GM18861 (cell line): ENCODE measurements around the gene LYRM1.
A peak's percentile ranks its signal among the peaks of the same experiment; 100 is the strongest.
"Not testable (repeated sequence)": the region's sequence is repeated elsewhere in the genome, so short reads cannot be mapped to it uniquely, and the experiment has no call there.

Source experiments
- ATAC-seq: cut with Tn5 transposase; IDR thresholded peaks from one replicate; pipeline ENCODE4 v1.9.1; 2021; ENCODE audit not compliant: unreplicated experiment

The LYRM1 gene

DNA sequence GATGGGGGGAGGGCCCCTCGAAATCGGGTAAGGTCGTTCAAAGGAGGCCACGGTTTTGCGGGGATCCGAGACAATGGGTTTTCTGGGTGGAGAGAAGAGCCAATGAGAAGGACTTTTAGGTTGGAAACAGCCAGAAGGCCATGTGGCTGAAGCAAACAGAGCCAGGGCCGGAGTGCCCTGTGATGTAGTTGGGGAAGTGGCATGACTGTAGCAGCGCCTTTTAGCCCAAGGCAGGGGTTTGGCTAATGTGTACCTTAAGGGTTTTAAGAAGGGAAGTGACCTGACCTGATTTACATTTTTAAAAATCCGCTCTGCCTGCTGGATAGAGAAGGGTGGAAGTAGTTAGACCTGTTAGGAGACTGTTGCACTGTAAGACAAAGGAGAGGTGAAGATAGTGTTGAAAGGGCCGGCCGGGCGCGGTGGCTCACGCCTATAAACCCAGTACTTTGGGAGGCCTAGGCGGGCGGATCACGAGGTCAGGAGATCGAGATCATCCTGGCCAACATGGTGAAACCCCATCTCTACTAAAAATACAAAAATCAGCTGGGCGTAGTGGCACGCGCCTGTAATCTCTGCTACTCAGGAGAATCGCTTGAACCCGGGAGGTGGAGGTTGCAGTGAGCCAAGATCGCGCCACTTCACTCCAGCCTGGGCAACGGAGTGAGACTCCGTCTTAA, 1.0 kb downstream of the LYRM1 start:
- peak; percentile 35 for ATAC-seq

GRCh38 chr16:20902426-20902825, 1.9 kb downstream of the LYRM1 start:
- no peak for ATAC-seq

GRCh38 chr16:20903116-20903898, 2.7 kb downstream of the LYRM1 start:
- ATAC-seq: no peak

DNA sequence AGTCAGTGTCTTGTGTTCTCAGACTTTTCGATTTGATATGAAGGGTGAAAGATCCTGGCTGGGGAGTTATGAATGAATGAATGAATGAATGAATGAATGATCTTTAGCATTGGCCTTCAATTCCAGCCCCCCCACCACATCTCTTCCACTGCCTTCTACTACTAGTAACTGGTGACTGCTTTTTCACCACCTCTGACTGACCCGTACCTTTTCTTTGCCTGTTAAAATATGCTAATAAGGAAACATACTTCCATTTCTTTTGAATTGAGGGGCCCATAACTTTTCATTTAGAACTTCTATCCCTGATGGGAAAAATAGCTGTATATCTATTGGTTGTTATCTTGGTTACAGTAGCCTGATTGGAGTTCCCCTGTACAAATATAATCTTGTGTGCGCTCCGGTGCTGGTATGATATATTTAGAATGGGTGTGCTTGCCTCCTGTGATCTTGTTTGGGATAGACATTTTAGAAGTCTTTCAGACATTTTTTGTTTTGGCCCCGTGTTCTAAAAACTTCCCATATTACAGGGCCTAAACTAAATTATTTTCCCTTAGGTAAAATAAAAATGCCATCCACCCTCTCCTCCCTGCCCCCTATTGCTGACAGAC, 3.4 kb downstream of the LYRM1 start:
- ATAC-seq: no peak

DNA sequence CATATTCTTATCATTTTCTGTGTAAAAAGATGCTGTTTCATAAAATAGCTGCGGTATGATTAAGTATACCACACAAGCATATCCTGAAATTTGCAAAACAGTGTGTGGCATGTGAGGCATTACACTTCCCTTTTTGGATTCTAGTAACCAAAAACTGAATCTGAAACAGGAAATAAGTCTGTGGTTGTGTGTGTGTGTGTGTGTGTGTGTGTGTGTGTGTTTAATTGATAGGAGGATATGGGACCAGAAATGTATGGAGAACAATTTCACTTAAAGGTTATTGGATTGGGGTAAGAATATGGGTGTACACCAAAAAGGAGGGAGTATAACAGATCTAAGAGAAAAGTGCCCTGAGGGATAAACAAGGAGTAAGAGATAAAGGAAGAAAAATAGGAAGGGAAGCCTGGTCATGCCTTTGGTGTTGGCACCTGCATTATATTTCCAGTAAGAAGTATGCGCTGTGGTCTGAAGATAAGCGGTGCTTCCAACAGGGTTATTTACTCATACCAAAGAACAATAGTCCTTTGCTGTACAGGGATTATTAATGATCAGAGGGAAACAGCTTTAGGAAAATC, 4.0 kb downstream of the LYRM1 start:
- no peak for ATAC-seq

DNA sequence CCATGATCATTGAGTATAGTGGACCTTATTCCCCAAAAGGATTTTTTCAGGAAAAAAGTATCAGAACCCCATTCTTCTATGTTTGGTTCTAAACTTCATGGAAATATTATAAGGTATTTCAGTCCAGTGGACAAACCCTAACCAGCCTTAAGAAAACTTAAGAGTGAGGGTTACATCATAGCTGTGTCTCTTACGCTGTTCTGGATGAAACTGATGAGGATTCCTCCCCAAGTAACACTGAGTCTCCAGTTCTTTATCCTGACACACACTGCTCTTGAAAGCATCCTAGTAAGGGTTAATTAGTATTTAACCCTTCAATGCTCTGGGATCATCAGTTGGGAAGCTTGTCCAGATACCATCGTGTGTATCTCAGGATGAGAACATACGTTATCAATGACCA, 5.0 kb downstream of the LYRM1 start:
- no peak for ATAC-seq

GRCh38 chr16:20906341-20907255, 6.0 kb downstream of the LYRM1 start:
- no peak for ATAC-seq

DNA sequence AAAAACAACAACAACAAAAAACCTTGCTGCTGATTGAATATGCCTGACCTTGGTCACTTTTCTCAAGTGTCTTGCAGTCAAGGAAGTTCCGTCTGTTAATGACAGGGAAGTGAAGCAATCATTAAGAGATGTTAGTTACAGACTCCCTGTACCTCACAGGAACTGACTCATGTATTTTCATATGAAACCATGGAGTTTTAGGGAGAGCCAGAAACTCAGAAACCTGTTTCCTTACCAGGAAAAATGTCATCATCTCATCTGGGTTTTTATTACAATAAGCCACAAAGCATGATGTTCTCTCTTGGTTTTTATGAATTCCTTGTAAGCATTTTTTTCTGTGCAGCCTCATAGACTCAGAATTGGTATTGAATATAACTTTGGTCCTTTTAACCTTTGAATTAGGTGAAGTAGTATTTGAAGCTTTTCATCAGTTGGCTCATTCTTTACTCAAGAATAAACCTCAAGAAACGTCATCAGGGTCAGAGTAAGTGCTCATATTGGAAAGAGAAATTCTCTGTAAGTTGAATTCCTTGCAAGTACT, 10.3 kb downstream of the LYRM1 start:
- no peak for ATAC-seq

DNA sequence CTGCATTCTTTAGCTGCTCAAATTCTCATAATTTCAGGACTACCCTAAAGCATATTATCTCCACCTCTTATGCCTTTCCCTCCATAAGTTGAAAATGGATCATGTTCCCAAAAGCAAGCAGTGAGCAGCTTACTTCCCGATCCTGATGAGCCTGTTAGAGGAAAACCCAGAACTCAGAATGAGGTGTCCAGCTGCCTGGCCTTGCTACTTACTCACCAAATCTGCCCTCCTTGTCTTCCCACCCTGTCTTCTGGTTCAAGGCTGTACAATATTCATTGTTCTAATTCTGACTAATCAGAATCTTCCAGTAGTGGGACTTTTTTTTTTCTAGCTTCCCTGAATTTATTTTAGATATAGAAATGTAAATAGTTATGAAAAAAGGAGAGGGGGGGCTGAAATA, 10.8 kb downstream of the LYRM1 start:
- ATAC-seq: no peak

DNA sequence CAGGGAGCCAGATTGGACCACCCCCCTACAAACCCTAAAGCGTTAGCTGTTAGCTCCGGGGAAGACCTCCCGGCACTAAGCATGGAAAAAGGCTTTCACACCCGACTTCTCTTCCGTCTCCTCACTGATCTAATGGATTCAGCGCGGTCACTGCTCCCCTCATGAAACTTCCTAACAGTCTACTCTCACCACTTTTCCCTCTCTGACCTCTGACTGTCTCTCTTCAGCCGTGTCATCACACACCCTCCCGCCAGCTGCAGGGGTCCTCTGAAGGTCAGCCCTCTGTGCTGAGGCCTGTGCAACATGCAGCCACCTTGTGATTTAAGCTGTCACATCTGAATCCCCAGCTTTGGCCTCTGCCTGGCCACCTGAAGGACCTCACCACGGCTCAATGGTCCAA, 15.7 kb downstream of the LYRM1 start:
- no peak for ATAC-seq

- ATAC-seq: no peak
Observed at GRCh38 chr16:20916942-20917341, 16.4 kb downstream of the LYRM1 start.

DNA sequence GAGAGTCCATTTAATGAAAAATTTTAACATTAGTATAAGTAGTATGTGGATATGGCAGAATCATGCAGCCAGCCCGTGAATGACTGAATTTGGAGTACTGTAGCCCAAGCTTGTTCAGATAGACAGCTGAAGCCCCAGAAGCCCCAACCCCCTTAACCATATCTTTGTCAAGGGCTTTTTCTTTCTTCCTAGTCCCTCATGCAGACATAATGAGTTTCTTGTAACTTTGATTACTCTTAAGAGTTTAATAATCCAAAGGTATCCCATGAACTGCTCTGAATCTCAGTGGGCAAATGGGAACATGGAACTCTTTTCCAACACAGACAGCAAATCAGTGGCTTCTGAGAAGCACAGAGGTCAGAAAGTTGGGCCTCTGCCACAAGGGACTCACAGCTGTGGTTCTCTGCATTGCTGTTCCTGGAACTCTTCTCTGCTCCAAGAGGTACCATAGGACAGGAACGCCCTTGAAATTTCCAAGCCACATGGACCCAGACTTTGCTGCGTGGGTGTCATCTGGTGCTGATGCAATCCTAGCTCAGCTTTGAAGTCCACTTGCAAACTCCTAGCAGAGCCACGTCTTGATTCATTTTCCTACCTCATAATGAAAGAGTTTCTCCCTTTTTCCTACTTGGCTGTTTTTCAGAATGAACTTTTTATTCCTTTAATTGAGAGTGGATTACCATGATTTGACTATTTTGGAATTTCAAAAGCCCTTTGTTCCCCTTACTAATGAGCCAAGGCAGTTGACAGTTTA, 18.1 kb downstream of the LYRM1 start:
- ATAC-seq: no peak

GRCh38 chr16:20920091-20920490, 19.5 kb downstream of the LYRM1 start:
- no peak for ATAC-seq

DNA sequence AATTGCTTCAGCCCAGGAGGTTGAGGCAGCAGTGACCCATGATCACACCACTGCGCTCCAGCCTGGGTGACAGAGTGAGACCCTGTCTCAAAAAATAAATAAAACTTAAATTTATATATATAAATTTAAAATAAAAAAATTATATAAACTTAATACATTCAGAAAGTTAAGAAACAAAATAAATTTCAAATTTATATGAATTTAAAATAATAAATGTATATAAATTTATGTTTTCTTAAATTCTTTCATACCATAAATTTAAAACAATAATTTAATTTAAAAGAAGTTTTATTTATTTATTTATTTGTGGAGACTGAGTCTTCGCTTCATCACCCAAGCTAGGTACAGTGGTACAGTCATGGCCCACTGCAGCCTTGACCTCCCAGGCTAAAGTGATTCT, 20.2 kb downstream of the LYRM1 start:
- no peak for ATAC-seq

DNA sequence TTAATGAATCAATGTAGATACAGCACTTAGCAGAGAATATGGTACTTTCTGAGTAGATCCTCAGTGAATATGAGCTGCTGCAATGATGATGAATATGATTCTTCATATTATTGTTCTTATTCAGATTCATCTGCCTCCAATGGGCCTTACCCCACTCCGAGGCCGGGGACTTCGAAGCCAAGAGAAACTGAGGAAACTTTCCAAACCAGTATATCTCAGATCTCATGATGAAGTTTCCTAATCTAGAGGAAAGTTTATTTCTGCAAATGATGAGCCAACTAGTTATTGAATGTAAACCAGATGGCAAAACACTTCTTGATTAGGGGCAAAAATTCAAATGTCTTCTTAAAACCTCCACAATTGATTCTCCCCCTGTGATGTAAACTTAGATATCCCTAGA, 23.3 kb downstream of the LYRM1 start:
- no peak for ATAC-seq

- no peak for ATAC-seq
Observed at GRCh38 chr16:20925751-20926150, 25.2 kb downstream of the LYRM1 start.

DNA sequence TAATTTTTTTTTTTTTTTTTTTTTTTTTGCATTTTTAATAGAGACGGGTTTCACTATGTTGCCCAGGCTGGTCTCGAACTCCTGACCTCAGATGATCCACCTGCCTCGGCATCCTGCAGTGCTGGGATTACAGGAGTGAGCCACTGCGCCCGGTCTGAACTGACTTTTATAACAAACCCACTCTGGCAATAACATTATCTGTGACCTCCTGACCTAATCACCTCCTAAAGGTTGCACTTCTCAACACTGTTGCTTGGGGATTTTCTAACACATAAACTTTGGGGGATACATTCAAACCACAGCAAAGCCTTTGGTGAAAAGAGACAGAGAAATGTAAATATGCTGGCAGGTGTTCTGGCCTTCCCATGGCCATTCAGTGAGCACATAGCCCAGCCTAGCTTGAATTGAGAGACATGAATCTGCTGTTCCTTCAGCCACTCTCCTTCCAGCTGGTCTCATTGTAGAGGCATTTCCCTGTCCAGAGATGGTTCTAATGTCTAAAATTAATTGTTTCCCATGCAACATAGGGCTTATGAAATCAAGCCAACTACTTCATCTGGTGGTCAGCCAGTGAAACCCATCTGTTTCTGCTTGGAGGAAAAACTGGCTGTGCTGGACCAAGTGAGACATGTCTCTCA, 28.3 kb downstream of the LYRM1 start:
- ATAC-seq: no peak

DNA sequence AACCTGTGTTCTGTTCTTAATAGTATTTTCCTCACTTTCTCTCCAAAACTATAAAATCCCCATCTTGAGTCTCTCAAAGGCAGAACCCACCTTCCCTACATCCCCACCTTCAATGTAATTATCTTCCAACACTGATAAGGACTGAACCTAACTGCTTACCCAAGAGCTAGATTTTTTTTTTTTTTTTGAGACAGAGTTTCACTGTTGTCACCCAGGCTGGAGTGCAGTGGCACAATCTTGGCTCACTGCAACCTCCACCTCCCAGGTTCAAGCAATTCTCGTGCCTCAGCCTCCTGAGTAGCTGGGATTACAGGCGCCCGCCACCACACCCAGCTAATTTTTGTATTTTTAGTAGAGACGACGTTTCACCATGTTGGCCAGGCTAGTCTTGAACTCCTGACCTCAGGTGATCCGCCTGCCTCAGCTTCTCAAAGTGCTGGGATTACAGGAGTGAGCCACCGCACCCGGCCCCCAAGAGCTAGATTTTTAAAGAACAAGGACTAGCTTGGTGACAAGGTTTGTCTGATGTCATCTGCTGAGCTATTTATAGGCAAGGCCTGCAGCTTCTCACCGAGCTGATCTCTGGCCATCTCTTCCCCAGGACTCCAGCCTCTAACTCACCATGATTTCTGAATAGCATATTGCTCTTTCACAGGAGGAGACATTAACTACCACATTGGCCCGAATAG, 29.2 kb downstream of the LYRM1 start:
- not testable (repeated sequence) for ATAC-seq

DNA sequence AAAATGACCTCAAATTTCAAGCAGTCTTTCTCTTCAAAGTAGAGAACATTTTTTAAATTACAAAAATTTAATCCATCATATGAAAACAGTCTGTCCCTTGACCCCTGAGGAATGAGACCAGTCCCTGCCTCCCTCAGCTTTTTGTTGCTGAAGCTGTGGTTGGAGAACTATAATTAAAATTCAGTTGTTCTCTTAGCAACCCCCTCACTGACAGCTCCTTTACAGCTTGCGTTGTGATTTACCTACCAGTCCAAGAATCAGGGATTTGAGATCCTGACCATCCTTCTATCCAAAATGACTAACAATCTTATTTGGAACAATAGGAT, 29.8 kb downstream of the LYRM1 start:
- no peak for ATAC-seq
